HEK293 (cell line): ENCODE data around the gene AIG1.

Experiments
- BCL11A ChIP-seq: fragments of 450-650 bp; formaldehyde crosslinking; IDR thresholded peaks from 2 replicates; pipeline ENCODE4 v1.5.1; 2016; ENCODE audit warnings: low read depth, missing biosample characterization, missing genetic modification characterization
- BCL6B ChIP-seq: fragments of 450-650 bp; formaldehyde crosslinking; IDR thresholded peaks from 2 replicates; pipeline ENCODE4 v1.5.1; 2017; ENCODE audit warnings: missing biosample characterization, missing genetic modification characterization
- GLI2 ChIP-seq: fragments of 450-650 bp; formaldehyde crosslinking; IDR thresholded peaks from 2 replicates; pipeline ENCODE4; 2017; ENCODE audit warnings: missing biosample characterization, missing genetic modification characterization, low read depth, borderline replicate concordance
- SALL2 ChIP-seq: fragments of 450-650 bp; formaldehyde crosslinking; IDR thresholded peaks from 2 replicates; pipeline ENCODE4 v1.5.0; 2017; ENCODE audit warnings: missing biosample characterization, mild to moderate bottlenecking, missing genetic modification characterization, borderline replicate concordance
- ZNF302 ChIP-seq: fragments of 450-650 bp; formaldehyde crosslinking; IDR thresholded peaks from 2 replicates; pipeline ENCODE4 v1.5.1; 2016; ENCODE audit warnings: missing biosample characterization, missing genetic modification characterization, low read depth
- ZNF341 ChIP-seq: fragments of 450-650 bp; formaldehyde crosslinking; IDR thresholded peaks from 2 replicates; pipeline ENCODE4; 2016; ENCODE audit warnings: low read depth, missing biosample characterization, missing genetic modification characterization
- ZNF621 ChIP-seq: fragments of 450-650 bp; formaldehyde crosslinking; IDR thresholded peaks from 2 replicates; pipeline ENCODE4 v1.5.1; 2017; ENCODE audit warnings: missing biosample characterization, missing genetic modification characterization
- ZNF776 ChIP-seq: fragments of 450-650 bp; formaldehyde crosslinking; IDR thresholded peaks from 2 replicates; pipeline ENCODE4 v1.5.0; 2017; ENCODE audit warnings: missing biosample characterization, missing genetic modification characterization, borderline replicate concordance
- TF ChIP-seq, protein P1 (sequence below): fragments of 450-650 bp; formaldehyde crosslinking; IDR thresholded peaks from 2 replicates; pipeline ENCODE4 v1.5.1; 2016; ENCODE audit warnings: missing biosample characterization, missing genetic modification characterization
- TF ChIP-seq, protein P2 (sequence below): fragments of 450-650 bp; formaldehyde crosslinking; IDR thresholded peaks from 2 replicates; pipeline ENCODE4 v1.5.1; 2016; ENCODE audit warnings: missing biosample characterization, missing genetic modification characterization
- TF ChIP-seq, protein P3 (sequence below): fragments of 450-650 bp; formaldehyde crosslinking; IDR thresholded peaks from 2 replicates; pipeline ENCODE4 v1.5.1; 2016; ENCODE audit warnings: missing biosample characterization, missing genetic modification characterization, low read depth

DNA sequence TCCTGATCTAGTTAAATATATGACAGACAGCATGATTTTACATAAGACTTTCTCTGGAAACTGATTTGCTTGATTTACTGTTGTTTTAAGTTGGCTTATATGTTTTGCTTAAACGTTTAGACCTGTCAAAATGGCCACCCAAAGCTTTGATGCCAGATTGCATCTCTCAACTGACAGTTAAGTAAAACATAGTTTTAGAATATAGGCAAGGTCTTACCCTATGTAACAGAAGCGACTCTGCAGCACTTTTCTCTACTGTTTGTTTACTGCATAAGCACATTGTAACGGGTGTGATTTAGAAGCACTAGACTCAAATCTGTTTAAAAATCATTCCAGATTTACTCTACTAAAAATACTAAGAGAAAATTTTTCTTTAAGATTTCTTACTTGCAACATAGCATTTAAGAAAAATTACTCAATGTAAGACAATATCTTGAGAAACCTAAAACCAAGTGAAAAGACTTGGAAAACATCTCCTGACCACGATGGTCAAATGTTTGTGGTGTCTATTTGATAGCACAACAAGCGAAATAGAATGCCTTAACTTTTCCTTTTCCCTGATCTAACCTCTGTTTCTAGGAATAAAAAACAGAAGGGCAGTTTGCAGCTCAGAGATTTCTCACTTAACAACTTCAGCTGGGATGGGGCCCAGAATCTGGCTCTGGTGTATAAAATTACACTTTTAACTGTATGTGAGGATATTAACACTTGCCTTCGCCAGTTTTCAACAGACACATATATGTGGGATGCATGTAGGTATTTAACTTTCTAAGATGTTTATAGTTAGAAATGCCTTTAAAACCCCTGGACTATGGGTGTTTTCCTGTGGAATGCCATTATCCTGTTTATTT lies 47.4 kb downstream of the AIG1 start:
- no peak for TF ChIP-seq ZNF621 (tag by site-specific recombination)
- TF ChIP-seq, protein P1, sequence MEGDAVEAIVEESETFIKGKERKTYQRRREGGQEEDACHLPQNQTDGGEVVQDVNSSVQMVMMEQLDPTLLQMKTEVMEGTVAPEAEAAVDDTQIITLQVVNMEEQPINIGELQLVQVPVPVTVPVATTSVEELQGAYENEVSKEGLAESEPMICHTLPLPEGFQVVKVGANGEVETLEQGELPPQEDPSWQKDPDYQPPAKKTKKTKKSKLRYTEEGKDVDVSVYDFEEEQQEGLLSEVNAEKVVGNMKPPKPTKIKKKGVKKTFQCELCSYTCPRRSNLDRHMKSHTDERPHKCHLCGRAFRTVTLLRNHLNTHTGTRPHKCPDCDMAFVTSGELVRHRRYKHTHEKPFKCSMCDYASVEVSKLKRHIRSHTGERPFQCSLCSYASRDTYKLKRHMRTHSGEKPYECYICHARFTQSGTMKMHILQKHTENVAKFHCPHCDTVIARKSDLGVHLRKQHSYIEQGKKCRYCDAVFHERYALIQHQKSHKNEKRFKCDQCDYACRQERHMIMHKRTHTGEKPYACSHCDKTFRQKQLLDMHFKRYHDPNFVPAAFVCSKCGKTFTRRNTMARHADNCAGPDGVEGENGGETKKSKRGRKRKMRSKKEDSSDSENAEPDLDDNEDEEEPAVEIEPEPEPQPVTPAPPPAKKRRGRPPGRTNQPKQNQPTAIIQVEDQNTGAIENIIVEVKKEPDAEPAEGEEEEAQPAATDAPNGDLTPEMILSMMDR (tag by site-specific recombination): no peak
- TF ChIP-seq, protein P2, sequence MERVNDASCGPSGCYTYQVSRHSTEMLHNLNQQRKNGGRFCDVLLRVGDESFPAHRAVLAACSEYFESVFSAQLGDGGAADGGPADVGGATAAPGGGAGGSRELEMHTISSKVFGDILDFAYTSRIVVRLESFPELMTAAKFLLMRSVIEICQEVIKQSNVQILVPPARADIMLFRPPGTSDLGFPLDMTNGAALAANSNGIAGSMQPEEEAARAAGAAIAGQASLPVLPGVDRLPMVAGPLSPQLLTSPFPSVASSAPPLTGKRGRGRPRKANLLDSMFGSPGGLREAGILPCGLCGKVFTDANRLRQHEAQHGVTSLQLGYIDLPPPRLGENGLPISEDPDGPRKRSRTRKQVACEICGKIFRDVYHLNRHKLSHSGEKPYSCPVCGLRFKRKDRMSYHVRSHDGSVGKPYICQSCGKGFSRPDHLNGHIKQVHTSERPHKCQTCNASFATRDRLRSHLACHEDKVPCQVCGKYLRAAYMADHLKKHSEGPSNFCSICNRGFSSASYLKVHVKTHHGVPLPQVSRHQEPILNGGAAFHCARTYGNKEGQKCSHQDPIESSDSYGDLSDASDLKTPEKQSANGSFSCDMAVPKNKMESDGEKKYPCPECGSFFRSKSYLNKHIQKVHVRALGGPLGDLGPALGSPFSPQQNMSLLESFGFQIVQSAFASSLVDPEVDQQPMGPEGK (tag by site-specific recombination): no peak
- TF ChIP-seq, protein P3, sequence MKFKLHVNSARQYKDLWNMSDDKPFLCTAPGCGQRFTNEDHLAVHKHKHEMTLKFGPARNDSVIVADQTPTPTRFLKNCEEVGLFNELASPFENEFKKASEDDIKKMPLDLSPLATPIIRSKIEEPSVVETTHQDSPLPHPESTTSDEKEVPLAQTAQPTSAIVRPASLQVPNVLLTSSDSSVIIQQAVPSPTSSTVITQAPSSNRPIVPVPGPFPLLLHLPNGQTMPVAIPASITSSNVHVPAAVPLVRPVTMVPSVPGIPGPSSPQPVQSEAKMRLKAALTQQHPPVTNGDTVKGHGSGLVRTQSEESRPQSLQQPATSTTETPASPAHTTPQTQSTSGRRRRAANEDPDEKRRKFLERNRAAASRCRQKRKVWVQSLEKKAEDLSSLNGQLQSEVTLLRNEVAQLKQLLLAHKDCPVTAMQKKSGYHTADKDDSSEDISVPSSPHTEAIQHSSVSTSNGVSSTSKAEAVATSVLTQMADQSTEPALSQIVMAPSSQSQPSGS: no peak
- no peak for TF ChIP-seq SALL2 (tag by site-specific recombination)
- TF ChIP-seq ZNF341 (tag by site-specific recombination): no peak
- TF ChIP-seq ZNF776 (tag by site-specific recombination): no peak
- TF ChIP-seq GLI2 (tag by site-specific recombination): no peak
- TF ChIP-seq BCL6B (tag by site-specific recombination): no peak
- no peak for TF ChIP-seq BCL11A
- no peak for TF ChIP-seq ZNF302 (tag by site-specific recombination)
